Upper lobe of left lung (tissue), 4 donors: ENCODE results near the gene DNAAF5.

ENCODE experiments used
- POLR2AphosphoS5 ChIP-seq, 2 donors: sonication (generic); formaldehyde crosslinking; IDR thresholded peaks; one replicate each; pipeline ENCODE4 v1.5.1; 2017; ENCODE audit warnings: antibody characterized with exemption in 2 of 2
- TF ChIP-seq, protein P1 (sequence below), 6 experiments: fragments of 450-650 bp in 4 of 6; fragments of 200-600 bp in 2 of 6; sonication (generic) in 2 of 6; IDR thresholded peaks; one replicate each; pipeline ENCODE4 v1.5.1; 2016 to 2019; ENCODE audit warnings: antibody characterized with exemption in 6 of 6

- no peak for TF ChIP-seq POLR2AphosphoS5 (IDR thresholded peaks at IDR 0.05)
- TF ChIP-seq, protein P1, sequence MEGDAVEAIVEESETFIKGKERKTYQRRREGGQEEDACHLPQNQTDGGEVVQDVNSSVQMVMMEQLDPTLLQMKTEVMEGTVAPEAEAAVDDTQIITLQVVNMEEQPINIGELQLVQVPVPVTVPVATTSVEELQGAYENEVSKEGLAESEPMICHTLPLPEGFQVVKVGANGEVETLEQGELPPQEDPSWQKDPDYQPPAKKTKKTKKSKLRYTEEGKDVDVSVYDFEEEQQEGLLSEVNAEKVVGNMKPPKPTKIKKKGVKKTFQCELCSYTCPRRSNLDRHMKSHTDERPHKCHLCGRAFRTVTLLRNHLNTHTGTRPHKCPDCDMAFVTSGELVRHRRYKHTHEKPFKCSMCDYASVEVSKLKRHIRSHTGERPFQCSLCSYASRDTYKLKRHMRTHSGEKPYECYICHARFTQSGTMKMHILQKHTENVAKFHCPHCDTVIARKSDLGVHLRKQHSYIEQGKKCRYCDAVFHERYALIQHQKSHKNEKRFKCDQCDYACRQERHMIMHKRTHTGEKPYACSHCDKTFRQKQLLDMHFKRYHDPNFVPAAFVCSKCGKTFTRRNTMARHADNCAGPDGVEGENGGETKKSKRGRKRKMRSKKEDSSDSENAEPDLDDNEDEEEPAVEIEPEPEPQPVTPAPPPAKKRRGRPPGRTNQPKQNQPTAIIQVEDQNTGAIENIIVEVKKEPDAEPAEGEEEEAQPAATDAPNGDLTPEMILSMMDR (IDR thresholded peaks at IDR 0.05): no peak
Observed at GRCh38 chr7:824081-824480, 97.6 kb downstream of the DNAAF5 start.
